Hippocampal formation (tissue), 2 donors: ENCODE measurements around the gene IL17RD.

Experiments
- DNase-seq, 2 donors: peaks; one replicate each; lab custom pipeline; 2025; lab: John Stamatoyannopoulos, UW

Gene IL17RD

DNA sequence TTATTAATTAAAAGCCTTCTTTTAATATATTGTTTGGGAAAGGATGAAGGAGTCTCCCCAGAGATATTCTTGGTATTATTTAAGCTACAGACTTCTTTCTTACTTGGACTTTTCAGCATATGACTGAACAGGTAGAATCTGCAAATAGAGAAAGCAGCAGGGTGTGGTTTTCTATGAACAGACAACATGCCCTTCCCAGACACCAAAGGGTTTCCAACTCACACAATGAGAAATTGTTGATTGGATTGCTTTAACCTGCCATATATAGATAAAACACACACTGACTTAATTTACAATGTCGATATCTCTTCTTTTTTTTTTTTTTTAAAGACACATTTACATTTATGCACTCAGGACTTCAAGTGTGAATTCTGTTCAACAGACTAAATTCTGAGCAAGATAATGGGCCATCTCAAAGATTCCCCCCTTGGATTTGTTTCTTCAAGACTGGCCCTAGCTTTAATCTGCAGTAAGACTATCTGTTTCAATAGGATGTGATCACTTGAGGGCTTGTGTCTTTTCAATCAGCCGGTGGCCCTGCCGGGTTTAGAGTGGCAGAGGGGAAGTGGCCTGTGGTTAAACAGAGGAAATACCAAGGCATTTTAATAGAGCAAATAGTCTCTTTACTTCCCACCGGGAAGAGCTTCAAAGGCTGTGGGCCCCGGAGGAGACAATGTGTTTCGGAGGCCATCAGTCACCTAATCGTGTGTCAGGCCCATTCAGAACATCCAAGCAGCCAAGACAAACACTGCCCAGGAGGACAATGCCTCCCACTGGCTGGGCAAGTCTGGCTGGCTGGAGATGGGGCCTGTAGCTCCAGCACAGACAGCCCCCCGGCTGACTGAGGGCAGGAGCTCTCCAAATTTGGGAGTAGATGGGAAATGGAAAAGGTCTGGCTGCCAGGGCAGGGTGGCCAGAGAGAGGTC lies 6.1 kb downstream of the IL17RD start:
- DNase-seq, result no peak

DNA sequence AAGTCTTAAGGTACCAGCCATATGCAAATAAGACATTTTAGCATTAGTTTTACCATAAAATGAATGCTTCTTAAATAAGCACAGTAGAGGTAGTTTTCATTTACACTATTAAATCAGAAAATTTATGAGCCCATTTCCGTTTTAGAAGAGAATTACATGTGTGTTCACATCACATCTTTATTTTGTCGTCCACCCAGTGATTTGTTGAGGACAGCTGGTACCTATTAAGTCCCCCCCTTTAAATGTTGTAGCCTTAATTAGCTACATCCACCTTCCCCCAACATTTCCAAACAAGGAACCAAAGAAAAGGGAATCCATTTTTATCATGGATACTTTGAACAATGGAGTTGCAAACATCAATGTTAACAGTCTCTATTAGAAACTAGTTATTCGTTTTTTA lies 6.8 kb downstream of the IL17RD start:
- no peak for DNase-seq

DNA sequence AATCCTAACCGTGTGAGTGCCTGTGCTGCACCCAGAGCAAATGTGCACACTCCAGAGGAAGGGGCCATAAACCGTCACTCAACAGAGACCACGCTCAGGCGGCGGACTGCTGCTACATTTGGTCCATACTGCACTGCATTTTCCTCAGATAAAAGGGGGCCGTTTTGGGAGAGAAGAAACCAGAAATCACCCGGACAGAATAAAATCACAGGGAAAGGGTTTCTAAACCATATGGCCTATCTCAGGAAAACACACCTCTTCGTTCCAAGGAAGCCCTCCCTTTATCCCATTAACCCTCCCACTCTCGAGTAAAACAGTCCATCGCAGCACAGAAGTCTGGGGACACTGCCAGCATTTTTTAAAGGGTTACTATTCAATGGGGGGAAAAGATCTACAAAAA lies 7.6 kb downstream of the IL17RD start:
- no peak for DNase-seq

DNA sequence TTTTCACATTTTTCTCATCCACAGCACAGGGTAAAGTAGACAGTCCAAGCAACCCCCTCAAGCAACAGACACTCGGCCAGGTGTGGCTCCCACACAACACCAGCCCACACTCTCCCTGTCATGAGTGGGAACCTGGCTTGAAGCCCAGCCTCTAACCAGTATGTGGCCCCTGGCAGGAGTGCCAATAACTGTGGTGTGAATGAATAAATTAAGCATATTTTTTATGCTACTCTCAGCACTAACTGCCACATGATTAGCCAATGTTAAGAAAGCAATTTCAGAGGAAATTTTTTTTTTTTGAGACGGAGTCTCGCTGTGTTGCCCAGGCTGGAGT lies 9.9 kb downstream of the IL17RD start:
- DNase-seq, result no peak

GRCh38 chr3:57154470-57155309 lies 10.5 kb downstream of the IL17RD start:
- DNase-seq, result no peak

DNA sequence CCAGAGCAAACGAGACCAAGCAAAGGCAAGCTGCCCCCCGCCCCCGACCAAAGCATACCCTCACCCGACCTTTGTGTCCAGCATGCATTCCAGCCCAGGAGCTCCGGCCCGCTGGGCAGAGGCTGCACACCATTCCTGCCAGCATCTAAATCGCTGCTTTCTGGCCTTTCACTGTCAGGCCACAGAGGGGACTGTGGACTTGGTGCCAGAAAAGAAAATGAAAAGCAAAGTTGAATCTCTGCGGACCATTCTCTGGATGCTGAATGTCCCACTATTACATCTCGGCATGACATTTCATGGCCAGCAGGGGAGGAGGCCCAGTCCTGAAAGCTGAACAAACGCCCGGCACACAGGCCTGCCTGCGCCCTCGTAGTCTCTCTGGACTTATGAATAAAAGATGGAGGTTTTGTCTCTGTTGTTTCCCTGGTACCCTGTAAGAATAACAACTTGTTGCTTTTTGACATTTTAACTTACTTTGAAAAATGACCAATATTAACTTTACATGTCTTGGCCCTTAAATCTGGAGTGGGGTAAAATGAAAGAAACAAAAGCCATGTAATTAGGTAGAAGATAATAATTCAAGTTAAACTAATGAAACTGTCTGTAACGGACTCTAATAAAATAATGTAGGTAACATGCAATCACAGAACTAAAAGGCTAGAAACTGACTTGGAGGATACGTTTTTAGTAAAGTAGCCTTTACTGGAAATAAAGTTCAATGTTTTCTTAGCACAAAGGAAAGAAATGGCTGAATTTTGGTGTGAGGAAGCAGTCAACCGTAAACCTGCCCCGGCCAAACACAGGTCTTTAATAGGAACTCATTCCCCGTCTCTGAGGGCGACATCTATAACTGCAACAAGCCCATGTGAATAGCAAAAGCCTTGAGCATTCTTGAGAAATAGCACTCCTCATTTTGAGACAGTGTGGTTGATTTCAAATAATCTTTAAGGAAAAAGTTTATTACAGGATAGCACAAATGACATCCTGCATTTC lies 12.7 kb downstream of the IL17RD start:
- DNase-seq, result peak in 1 of 2 donors; percentile 33

DNA sequence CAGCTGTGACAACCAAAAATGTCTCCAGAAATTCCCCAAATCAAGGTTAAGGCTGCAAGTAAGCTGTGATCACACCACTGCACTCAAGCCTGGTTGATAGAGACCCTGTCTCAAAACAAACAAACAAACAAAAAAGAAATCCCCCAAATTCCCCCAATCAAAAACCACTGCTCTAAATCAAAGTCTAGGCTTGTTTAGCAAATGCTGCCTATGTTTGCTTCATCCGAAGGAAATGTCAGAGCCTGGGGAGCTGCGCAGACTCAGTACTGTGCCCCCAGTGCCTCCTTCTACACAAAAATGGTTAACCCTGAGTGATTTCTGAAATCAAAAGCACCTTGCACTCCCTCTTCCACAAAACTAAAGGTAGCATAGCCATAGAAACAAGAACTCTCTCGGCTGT lies 13.4 kb downstream of the IL17RD start:
- no peak for DNase-seq

- DNase-seq, result no peak
Observed at GRCh38 chr3:57151021-57151449, 14.1 kb downstream of the IL17RD start.

- no peak for DNase-seq
Observed at GRCh38 chr3:57150113-57150581, 15.0 kb downstream of the IL17RD start.

GRCh38 chr3:57147071-57147470 lies 18.1 kb downstream of the IL17RD start:
- DNase-seq, result no peak

GRCh38 chr3:57145852-57146251 lies 19.3 kb downstream of the IL17RD start:
- no peak for DNase-seq

- no peak for DNase-seq
Observed at GRCh38 chr3:57144952-57145351, 20.2 kb downstream of the IL17RD start.

- no peak for DNase-seq
Observed at GRCh38 chr3:57143886-57144459, 21.2 kb downstream of the IL17RD start.

GRCh38 chr3:57142411-57142723 lies 22.8 kb downstream of the IL17RD start:
- no peak for DNase-seq

DNA sequence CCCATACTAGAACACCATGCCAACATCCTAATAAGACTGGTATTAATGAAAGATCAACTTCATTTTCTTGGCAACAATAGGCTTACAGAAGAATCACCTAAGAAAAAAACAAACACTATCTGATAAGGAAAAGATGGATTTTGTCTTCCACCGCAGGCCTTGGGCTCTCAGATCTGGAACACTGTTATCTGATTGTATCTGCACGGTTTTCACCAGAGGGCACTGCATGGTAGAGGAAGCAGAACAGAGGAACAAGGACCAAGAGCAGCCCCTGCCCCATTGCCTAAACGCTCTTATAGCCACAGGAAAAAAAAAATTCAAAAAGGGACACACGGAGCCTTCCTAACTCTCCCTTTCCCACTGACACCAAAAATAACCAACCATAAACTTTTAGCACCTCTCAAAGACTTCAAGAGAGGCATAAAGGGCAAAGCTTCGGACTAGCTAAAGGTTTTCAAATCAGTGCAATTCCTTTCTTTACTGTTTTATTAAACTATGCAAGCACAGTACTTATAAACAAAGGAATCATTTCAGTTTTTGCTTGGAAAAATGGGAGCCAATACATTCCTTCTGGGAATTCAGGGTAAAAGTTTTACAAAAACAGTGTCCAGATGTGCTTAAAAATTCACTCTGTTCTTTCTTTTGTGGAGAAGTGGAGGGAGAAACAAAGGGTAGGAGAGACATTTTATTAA lies 23.3 kb downstream of the IL17RD start:
- no peak for DNase-seq

DNA sequence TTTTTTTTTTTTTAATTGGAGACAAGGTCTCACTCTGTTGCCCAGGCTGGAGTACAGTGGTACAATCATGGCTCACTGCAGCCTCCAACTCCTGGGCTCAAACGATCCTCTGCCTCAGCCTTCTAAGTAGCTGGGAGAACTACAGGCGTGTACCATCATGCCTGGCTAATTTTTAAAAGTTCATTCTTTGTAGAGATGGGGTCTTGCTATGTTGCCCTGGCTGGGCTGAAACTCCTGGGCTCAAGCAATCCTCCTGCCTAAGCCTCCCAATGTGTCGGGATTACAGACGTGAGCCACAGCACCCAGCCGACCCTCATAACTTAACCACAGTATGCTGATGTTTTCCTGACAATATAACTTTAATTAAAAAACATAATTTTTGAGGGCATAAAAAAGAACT lies 24.3 kb downstream of the IL17RD start:
- no peak for DNase-seq

DNA sequence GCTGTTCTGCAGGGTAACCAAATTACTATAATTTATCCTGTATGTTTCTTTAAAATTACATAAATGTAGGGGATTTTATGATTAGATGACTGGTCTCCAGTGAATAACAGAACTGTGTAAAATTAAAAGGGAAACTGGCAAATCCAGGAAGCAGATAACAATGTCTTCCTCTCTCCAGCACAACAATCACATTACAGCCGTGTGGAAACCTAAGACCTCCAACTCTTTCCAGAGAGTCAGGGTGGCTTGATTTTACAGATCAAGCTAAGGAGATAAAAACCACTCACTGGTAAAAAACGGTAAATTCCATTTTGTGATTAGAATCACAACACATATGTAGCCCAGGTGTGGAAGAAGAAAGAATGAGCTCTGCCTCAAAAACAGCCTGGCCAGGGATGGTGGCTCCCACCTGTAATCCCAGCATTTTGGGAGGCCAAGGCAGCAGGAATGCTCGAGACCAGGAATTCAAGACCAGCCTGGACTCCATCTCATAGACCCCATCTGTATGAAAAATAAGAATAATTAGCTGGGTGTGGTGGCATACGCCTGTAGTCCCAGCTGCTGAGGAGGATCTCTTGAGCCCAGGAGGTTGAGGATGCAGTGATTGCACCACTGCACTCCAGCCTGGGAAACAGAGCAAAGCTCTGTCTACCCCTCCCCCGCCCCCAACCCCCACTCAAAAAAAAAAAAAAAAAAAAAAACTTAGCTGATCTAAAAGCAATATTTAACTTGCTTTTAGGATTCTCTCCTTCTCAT lies 29.0 kb downstream of the IL17RD start:
- no peak for DNase-seq

- DNase-seq, result no peak
Observed at GRCh38 chr3:57133157-57133556, 32.0 kb downstream of the IL17RD start.

GRCh38 chr3:57132674-57133073 lies 32.5 kb downstream of the IL17RD start:
- DNase-seq, result no peak

GRCh38 chr3:57131210-57131588 lies 34.0 kb downstream of the IL17RD start:
- DNase-seq, result no peak
